GM19438 (cell line): ENCODE results near the gene IGFBP6.
A peak's percentile ranks its signal among the peaks of the same experiment; 100 is the strongest.
"Not testable (repeated sequence)": the region's sequence is repeated elsewhere in the genome, so short reads cannot be mapped to it uniquely, and the experiment has no call there.

Source experiments
- ATAC-seq: cut with Tn5 transposase; IDR thresholded peaks from one replicate; pipeline ENCODE4 v1.9.1; 2021; ENCODE audit warnings: low read depth; ENCODE audit not compliant: unreplicated experiment

Gene IGFBP6

DNA sequence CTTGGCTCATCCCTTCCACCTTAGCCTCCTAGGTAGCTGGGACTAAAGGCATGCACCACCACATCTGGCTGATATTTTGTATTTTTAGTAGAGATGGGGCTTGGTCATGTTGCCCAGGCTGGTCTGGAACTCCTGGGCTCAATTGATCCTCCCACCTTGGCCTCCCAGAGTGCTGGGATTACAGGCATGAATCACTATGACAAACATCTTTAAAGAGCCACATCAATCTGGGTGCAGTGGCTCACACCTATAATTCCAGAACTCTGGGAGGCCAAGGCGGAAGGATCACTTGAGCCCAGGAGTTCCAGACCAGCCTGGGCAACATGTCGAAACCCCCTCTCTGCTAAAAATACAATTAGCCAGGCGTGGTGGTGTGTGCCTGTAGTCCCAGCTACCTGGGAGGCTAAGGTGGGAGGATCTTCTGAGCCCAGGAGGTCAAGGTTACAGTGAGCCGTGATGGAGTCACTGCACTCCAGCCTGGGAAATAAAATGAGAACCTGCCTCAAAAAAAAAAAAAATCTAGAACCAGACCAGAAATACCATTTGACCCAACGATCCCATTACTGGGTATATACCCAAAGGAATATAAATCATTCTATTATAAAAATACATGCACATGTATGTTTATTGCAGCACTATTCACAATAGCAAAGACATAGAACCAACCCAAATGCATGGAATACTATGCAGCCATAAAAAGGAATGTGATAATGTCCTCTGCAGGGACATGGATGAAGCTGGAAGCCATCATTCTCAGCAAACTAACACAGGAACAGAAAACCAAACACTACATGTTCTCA is 2.5 kb upstream of the IGFBP6 start:
- ATAC-seq, result not testable (repeated sequence)

DNA sequence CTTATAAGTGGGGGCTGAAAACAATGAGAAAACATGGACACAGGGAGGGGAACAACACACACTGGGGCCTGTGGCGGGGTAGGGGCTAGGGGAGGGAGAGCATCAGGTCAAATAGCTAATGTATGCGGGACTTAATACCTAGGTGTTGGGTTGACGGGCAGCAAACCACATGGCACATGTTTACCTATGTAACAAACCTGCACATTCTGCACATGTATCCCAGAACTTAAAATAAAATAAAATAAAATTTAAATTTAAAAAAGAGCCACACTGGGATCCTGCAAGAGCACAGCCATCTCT is 1.9 kb upstream of the IGFBP6 start:
- not testable (repeated sequence) for ATAC-seq

DNA sequence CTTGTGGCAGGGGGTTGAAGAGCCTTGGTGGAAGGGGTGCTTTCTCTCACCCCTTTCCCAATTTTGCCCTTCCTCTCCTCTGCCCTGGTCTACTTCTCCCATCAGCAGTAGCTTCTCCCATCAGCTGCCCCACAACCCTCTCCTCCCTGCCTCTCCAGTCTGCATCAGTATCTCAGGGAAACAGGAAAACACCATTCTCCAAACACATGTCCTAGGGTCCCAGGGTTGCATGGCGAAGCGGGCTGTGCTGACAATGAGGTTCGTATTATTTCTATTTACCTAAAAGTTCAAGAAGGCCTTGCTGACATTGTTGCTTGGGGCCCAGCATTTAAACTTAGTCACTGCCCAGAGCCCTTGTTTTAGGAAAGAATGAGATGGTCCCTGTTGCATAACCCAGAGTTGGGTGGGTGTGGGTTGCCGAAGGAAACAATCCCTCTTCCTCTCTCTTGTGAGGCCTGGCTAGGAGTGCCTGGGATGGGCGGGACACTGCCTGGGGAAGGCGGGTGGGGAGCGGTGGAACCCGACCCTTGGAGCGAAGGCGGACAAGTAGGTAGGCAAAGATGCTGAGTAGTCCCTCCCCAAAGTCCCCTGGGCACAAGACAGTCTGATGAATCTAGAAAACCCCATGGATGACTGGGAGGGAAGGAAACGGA is 1.3 kb upstream of the IGFBP6 start:
- no peak for ATAC-seq

DNA sequence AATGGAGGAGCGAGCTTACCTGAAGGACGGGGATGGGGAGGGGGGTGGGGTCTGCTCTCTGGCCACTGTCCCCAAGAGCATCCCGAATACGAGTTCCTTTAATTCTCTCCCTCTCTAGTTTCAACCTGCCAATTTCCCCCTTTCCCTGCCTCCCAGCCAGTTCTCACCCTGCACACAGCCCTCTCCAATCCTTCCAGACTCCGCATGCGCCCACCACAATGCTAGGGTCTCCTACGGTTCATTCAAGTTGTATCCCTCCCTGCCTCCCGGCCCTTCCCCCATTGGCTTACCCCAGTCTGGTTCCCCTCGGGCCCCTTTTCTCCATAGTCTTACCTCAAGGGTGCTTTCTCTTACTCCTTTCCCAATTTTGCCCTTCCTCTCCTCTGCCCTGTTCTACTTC is 708 bp upstream of the IGFBP6 start:
- ATAC-seq, result no peak

DNA sequence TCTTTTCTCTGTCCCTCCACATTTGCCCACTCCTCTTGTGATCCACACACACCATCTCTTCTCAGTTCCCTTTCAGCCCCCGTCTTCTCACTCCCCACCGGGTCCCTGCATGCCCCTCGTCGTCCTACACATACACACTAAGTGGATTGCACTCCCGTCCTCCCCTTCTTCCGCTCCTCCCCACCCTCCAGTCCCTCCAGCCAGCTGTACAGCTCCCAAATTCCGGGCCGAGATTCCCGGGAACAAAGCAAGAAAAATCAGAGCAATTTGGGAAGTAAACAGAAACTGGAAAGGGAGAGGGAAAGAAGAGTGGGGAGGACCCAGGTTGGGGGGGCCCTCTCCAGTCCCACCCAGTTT is 282 bp upstream of the IGFBP6 start:
- no peak for ATAC-seq

DNA sequence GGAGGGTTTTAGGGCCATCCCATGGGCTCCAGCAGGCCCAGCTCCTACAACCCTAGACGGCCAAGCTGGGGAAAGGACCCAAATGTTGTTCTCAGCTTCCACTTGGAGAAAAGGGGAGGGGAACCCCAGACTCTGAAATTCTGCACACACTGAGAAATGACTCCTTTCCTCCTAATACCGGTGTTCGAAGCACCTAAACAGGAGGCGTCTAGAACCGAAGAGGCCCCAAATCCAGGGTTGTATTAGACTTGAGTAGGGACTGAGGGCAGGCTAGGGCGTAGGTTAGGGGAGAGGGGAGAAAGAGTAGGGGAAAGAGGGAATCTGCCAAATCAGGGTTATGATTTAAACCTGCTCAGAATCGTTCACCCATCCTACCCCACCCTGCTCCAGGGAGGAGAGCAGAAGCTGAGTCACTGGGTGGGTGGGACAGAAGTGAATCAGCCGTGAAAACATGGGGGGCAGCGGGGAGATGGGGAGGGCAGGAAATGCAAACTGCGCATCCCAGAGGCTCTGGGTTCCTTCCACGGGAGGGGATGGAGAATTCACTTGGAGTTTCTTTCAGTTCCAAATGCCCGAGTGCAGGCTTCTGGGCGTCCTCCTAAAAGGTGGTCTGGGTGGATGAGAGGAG is 1.0 kb downstream of the IGFBP6 start:
- no peak for ATAC-seq

DNA sequence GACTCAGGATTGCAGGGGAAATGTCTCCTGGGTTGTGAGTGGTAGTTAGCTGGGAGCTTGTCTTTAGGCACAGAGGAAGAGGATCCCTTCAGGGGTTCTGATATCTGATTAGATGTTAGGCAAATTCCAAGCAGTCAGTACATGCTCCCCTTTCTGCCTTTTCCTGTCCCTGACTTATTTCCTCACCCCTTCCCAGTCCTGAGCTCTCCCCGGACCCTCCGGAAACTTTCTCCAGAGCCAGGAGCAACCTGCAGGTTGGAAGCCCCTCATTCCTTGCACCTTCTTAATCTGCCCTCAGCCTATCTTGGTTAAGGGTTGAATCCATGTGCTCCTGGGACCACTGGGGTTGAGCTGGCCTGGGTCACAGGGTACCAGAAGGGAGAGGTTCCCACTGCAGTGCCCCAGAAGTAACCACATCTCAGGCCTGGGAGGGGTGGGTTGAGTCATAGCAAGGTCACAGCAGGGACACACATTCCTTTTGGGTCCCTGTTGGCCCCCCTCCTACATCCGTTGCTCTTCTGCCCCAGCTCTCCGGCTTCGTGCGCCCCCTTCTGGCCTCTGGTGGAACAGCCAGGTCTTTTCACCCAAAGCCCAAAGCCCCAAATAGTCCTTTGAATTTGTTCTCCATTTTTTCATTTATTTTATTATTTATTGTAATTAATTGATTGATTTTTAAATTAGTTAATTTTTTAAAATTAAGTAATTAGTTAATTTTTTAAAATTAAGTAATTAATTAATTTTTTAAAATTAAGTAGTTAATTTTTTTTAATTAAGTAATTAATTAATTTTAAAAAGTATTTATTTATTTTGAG is 1.8 kb downstream of the IGFBP6 start:
- ATAC-seq, result no peak

DNA sequence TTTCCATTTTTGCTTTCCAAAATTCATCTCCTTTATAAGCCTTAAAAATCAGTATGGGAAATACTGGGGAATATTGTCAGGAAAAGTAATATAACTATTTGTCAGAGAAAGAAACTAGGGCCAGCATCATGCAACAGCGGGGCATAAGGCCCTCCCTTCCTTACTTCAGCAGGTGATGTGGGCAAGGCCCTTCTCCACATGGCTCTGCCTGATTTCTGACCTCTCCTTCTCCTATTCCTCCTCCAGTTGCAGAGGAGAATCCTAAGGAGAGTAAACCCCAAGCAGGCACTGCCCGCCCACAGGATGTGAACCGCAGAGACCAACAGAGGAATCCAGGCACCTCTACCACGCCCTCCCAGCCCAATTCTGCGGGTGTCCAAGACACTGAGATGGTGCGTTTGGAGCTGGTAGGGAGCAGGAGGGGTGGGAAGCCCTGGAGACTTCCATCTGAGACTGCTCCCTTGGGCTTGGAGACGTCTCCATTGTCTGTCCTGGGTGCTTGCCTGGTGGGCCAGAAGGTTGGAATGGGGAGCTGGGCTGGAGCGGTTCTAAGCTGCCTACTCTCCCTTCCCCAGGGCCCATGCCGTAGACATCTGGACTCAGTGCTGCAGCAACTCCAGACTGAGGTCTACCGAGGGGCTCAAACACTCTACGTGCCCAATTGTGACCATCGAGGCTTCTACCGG is 3.1 kb downstream of the IGFBP6 start:
- no peak for ATAC-seq

DNA sequence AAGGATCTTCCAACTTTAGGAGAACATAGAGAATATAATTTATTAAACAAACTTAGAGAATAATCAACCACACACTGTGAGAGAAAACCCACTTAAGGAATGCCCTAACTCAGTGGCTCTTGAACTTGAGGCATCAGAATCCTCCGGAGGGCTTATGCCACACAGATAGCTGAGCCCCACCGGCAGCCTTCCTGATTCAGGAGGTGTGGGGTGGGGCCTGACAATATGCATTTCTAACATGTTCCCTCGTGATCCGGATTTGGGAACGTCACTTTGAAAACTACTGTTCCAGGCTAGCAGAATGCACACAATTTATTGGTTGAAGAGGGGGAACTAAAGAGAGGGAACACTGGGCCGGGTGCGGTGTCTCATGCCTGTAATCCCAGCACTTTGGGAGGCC is 3.8 kb downstream of the IGFBP6 start:
- ATAC-seq, result no peak

DNA sequence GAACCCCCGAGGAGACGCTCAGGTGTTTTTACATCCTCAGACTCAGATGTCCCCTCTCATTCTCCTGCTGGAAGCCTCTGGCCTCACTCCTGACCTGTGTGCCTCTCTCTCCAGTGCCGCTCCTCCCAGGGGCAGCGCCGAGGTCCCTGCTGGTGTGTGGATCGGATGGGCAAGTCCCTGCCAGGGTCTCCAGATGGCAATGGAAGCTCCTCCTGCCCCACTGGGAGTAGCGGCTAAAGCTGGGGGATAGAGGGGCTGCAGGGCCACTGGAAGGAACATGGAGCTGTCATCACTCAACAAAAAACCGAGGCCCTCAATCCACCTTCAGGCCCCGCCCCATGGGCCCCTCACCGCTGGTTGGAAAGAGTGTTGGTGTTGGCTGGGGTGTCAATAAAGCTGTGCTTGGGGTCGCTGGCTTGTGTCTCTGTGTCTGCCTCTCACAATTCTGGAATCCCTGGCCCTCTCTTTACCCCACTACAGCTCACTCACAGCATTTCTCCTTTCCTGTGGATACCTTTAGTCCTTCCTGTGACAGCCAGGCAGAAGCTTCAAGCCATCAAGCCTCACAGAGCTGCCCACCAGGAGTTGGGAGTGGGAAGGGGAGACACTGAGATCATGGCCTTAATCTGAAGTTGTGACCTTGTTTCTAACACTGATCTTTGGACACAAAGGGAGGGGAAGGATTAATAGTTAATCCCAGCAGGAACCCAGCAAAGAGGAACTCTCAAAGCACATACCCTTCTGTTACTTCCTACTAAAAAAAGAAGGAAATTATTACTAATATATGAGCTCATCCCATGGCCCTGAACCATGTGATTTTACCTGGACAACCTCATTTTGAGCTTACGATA is 4.7 kb downstream of the IGFBP6 start:
- no peak for ATAC-seq

DNA sequence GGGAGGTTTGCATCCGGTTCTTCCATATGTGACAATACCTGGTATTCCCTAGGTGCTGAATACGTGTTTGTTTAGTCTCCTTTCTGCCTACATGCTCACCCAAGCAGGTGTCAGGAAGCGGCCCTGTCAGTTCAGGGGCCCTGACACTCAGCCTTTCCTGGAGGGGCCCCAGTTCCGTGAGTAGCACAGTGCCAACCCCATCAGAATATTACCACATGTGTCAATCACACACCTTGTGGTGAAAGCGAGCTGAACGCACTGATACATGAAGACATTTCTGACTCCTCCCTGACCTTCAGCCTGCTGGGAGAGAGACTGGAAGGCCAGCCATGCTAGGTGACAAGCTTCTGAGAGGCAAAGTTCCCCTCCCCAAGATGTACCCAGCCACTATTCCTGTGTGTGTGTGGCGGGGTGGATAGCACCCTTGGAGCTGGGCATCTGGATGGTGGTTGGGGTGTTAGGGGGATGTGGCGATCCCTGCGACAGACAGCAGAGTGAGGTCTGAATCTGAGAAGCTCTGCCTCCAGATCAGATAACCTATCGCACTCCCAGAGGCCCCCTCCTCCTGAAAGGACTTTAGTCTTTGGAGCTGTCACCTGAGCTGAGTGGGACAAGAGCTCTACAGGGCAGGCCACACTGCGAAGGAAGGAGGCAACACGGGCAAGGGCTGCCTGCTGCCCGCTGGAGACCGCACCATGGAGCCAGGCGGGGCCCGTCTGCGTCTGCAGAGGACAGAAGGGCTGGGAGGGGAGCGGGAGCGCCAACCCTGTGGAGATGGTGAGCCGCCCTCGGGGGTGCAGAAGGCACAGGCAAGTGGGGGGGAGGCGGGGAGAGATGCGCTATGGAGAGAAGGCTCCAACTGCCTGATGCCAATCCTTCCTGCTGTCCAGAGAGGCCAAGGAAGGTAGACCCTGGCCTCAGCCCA is 5.7 kb downstream of the IGFBP6 start, which contains the start of gene SOAT2:
Gene SOAT2 (plus strand): TSS at position 604 of the 925 bp plus-strand sequence. CDS start 92 bp downstream, at position 696.
- peak; percentile 62 for ATAC-seq

DNA sequence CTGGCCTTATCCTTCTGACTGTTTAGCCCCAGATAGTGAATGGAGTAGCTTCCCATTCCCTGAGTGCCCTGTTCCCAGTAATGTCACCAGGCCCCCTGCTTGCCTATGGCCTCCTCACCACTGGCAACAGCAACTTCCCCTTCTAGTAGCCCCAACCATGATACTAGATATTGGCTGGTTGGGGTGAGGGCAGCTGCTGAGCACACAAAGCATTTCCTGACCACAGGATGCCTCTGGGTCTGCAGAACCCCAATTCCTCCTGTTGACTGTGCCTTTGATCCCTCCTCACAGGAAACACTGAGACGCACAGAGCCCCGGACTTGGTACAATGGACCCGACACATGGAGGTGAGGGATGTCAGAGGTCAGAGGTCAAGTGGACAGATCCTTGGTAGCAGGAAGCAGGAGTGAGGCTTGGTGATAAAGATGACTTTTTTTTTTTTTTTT is 6.4 kb downstream of the IGFBP6 start:
- ATAC-seq, result no peak

DNA sequence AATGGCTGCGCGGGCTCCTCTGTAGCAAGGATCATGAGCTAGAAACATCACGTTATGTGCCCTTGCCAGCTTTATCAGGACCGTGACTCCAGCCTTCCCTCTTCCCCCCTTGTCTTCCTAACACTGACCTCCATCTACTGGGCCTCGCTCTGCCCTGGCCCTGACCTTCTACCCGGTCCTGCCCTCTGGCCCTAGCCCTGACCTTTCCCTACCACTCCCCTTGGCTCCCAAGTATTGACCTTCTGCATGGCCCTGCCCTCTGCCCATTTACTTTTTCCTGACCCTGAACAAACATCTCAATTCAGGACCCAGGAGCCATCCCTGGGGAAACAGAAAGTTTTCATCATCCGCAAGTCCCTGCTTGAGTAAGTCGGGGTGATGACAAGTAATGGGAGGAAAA is 7.8 kb downstream of the IGFBP6 start:
- no peak for ATAC-seq

DNA sequence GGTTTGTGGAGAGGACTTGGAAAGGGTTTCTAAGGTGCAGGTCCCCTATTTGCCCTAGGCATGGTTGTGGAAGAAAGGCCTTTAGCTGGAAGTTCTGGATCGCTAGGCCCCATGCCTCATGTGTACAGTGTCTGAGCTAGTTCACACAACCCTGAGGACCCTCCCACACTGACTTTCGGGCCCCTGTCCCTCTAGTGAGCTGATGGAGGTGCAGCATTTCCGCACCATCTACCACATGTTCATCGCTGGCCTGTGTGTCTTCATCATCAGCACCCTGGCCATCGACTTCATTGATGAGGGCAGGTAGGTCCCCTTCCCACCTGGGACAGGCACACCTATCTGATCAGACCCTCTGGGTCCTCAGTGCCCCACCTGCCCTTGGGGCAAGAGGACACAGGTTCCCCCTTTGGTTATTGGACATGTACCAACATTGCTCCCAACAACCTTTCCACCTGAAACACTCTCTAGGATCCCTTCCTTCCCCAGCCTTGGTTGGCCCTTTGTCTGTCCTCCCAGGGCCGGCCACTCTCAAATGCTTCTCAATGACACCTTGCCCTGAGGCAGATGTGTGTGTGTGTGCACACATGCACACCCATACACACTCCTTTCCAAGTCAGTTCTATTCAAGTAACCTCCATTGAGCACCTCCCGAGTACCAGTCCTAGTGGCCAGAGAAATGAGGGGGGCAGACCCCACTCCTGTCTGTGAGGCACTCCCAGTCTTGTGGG is 8.4 kb downstream of the IGFBP6 start:
- no peak for ATAC-seq

DNA sequence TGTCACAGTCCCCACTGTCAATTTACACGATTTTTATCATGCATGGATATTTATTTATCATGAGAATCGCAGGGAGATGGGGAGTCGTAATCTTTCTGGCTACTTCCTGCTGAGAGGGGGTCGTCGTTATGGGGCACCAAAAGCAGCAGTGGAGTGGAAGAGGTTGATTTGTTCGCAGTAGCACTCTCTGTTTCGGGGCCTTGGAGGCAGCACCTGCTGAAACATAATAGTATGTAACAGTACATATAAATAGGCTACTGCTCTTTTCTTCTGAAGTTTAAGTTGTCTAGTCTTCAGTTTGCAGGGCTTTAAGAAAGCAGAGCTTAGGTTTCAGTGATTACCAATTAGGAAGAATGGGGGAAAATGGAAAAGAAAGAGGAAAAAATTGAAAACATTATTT is 9.7 kb downstream of the IGFBP6 start:
- ATAC-seq, result no peak

DNA sequence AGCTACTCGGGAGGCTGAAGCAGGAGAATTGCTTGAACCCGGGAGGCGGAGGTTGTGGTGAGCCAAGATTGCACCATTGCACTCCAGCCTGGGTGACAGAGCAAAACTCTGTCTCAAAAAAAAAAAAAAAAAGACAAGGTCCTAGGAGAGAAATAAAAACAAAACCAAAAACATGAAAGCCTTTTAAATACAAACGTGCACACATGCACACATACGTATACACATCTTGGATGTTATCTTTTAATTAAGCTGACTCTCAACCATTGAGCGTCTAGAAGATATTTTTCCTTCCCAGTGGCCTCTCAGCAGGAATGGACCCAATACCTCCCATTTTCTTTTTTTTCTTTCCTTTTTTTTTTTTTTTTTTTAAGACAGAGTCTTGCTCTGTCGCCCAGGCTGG is 15.0 kb downstream of the IGFBP6 start:
- ATAC-seq, result not testable (repeated sequence)

DNA sequence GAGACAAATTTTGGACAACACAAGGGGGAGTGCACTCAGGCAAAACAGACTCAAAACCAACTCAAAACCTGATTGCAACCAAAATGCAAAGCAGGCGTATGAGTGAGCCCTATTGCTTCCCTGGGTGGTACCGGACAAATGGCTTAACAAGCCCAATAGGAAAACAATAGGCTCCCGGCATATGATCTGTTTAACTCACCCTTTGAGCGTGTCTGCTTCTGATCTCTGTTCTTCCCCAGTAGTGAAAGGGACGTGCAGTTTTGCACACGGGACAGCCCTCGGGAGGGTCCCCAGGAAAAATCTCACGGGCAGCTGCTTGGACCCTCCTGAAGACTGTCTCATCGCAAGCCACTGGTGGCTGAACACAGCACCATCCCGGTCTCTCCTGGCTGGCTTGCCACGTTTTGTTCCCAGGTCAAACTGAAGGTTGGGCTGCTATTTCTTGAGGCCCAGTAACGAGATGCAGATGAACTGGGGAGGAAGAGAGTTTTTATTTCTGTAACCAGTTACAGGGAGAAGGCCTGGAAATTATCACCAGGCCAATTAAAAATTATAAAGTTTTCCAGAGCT is 15.8 kb downstream of the IGFBP6 start:
- ATAC-seq, result no peak

DNA sequence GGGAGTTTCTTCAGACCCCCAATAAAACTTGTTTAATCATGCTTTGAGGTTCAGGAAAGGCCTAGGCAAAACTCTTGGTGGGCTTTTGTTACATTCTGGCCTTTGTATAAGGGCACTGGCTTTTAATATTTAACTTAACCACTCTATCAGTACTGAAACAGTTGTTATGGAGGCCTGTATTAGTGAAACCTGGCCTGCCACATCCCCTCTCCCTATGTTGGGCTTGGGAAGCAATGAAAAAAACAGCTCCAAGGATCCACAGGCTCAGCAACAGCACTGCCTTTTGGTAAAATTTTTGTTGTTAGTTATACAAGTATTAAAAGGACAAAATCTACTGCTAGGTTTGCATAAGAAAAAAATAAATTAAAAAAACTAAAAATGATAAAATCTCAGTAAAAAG is 16.5 kb downstream of the IGFBP6 start:
- ATAC-seq, result no peak
